ENCODE data around the gene CCDC13. TPM values are rescaled to one million over a fixed set of nuclear protein-coding genes. Genes with fewer than 3 reads are reported as not detected.
A peak's percentile ranks its signal among the peaks of the same experiment; 100 is the strongest.

The CCDC13 gene
- total RNA-seq, 6 experiments from 2014 or later: 1.2 to 2.5 (median 1.6) TPM

DNA sequence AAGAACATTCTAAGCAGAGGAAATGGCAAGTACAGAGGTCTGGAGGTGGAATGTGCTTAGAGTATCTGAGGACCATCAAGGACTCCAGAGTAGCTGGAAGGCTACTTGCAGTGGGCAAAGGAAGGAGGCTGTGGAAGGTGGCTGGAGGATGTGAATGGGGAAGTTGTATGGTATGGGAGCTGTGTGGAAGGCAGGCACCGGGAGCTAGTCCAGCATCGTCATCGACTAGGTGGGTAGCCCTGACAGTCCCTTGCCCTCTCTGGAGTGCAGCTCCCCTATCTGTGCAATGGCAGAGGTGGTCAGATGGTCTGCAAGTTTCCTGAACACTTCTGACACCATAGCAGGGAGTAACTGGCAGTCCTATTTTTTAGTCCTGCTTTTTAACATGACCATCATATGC lies 19.3 kb downstream of the CCDC13 start:
- DNase-seq: peak in 1 of 3 donors; percentile 27
- H3K4me3 ChIP-seq: no peak overlapping the region
- ATAC-seq: no peak
- 95% methylated on average over 3 of the region's 3 CpGs for WGBS (ENCODE audit: insufficient coverage, low coverage, low lambda C conversion rate, missing lambda C conversion rate)
- no peaks in the 10 kb centered on the region for H3K27me3 ChIP-seq
- no peaks in the 10 kb centered on the region for H3K9me3 ChIP-seq
- H3K27ac ChIP-seq: no peak overlapping the region
- intact Hi-C loops (cut with DNase I): no loop called here
- TF ChIP-seq POLR2A (IDR thresholded peaks at IDR 0.05): no peak
- TF ChIP-seq, protein P1, sequence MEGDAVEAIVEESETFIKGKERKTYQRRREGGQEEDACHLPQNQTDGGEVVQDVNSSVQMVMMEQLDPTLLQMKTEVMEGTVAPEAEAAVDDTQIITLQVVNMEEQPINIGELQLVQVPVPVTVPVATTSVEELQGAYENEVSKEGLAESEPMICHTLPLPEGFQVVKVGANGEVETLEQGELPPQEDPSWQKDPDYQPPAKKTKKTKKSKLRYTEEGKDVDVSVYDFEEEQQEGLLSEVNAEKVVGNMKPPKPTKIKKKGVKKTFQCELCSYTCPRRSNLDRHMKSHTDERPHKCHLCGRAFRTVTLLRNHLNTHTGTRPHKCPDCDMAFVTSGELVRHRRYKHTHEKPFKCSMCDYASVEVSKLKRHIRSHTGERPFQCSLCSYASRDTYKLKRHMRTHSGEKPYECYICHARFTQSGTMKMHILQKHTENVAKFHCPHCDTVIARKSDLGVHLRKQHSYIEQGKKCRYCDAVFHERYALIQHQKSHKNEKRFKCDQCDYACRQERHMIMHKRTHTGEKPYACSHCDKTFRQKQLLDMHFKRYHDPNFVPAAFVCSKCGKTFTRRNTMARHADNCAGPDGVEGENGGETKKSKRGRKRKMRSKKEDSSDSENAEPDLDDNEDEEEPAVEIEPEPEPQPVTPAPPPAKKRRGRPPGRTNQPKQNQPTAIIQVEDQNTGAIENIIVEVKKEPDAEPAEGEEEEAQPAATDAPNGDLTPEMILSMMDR (IDR thresholded peaks at IDR 0.05): no peak
- no peaks in the 10 kb centered on the region for H3K36me3 ChIP-seq
- H3K4me1 ChIP-seq: peaks cover 0 to 23% (median 10%) of the 10 kb centered on the region in 4 donors

DNA sequence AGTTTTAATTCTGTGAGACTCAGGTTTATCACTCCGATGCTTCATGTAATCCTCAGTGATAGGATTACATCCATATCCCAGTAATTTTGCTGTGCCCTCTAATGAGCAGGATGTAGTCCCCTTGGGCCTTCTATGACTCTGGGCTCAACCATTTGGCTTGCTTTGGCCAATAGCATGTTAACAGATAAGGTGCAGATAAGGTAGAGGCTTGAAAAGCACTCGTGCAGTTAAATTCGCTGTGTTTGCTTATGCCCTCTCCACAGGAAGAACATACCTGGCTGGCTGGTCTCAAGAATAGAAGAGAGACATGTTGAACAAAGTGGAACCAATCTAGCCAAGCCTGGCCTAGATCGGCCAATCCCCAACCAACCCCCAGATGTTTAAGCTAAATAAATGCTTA lies 20.1 kb downstream of the CCDC13 start:
- Histone ChIP-seq H3K4me3 (no peak overlapping the region), H3K9me3 (no peaks in the 10 kb centered on the region), H3K36me3 (no peaks in the 10 kb centered on the region), H3K4me1 (peaks cover 0 to 23% (median 10%) of the 10 kb centered on the region in 4 donors), H3K27me3 (no peaks in the 10 kb centered on the region), H3K27ac (no peak overlapping the region)
- 56% methylated on average over 3 of the region's 4 CpGs for WGBS (ENCODE audit: insufficient coverage, low coverage, low lambda C conversion rate, missing lambda C conversion rate)
- intact Hi-C loops (cut with DNase I): no loop called here
- DNase-seq (no peak), ATAC-seq (no peak)
- TF ChIP-seq, protein P1 (IDR thresholded peaks at IDR 0.05): no peak
- TF ChIP-seq POLR2A (IDR thresholded peaks at IDR 0.05): no peak

DNA sequence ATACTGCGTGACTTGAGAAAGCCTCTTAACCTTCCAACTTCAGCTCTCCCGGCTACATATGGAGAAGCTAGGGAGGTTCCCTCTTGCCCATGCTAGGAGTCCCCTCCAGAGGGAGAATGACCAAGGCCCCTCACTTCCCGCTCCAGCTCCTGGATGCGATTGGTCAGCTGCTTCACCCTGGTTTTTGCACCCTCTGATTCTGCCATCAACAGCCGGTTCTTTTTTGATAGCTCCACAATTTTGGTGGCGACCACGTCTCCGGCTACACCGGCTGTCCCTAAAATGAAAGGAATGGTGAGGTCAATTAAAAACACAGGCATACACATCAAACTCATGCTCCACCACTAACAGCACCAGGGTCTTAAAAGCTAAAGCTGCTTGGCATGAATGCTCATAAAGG lies 20.6 kb downstream of the CCDC13 start:
- WGBS (ENCODE audit: insufficient coverage, low coverage, low lambda C conversion rate, missing lambda C conversion rate): 94% methylated on average over 7 of the region's 9 CpGs
- DNase-seq (no peak), ATAC-seq (no peak)
- no peak overlapping the region for H3K4me3 ChIP-seq
- H3K9me3 ChIP-seq: no peaks in the 10 kb centered on the region
- H3K36me3 ChIP-seq: no peaks in the 10 kb centered on the region
- peaks cover 0 to 23% (median 10%) of the 10 kb centered on the region in 4 donors for H3K4me1 ChIP-seq
- TF ChIP-seq, protein P1 (IDR thresholded peaks at IDR 0.05): no peak
- no peak for TF ChIP-seq POLR2A (IDR thresholded peaks at IDR 0.05)
- no peaks in the 10 kb centered on the region for H3K27me3 ChIP-seq
- no peak overlapping the region for H3K27ac ChIP-seq
- intact Hi-C loops (cut with DNase I): no loop called here

DNA sequence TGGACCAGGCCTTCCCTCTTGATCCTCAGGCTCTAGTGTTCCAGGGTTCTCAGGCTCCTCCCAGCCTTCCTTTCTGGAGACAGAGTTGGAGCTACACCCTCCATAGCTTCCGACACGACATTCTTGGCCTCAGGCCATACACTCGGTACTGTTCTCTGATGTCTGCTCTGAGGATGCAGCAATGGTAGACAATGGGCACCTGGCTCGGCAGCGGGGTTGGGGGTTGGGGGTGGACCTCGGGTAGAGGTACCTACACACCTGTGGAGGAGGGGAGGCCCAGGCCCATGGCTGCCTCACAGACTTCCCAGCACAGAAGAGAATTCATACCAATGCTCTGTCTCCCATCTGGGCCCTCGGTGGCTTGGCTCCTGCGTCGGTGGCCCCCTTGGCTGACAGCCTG lies 21.4 kb downstream of the CCDC13 start:
- H3K9me3 ChIP-seq: no peaks in the 10 kb centered on the region
- no peak overlapping the region for H3K27ac ChIP-seq
- 69% methylated on average over 2 of the region's 9 CpGs for WGBS (ENCODE audit: insufficient coverage, low coverage, low lambda C conversion rate, missing lambda C conversion rate)
- H3K4me1 ChIP-seq: peaks cover 0 to 21% (median 8%) of the 10 kb centered on the region in 4 donors
- intact Hi-C loops (cut with DNase I): no loop called here
- DNase-seq (peak in 1 of 3 donors; percentile 44), ATAC-seq (no peak)
- no peaks in the 10 kb centered on the region for H3K27me3 ChIP-seq
- TF ChIP-seq, protein P1 (IDR thresholded peaks at IDR 0.05): no peak
- TF ChIP-seq POLR2A (IDR thresholded peaks at IDR 0.05): no peak
- H3K4me3 ChIP-seq: no peak overlapping the region
- H3K36me3 ChIP-seq: no peaks in the 10 kb centered on the region

DNA sequence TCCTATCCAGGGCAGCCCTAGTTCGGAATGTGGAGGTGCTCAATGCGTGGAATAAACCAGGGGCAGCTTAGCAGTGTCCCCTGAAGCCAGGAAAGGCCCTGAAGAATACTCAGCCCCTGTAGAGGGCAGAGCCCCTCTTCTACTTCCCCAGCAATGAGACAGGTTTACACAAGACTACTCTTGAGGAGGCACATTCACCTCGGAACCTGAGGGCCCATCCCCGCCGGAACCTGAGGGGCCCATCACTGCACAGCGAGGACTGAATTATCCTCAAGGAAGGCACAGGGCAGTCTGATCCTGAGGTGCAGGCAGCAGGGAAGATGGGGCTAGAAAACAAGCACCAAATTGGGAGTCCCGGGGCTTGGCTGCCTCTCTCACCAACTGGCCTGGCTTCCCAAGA lies 22.2 kb downstream of the CCDC13 start:
- DNase-seq: peak in 1 of 3 donors; percentile 28
- Histone ChIP-seq H3K4me3 (no peak overlapping the region), H3K27ac (no peak overlapping the region), H3K27me3 (no peaks in the 10 kb centered on the region), H3K9me3 (no peaks in the 10 kb centered on the region), H3K4me1 (peaks cover 0 to 21% (median 9%) of the 10 kb centered on the region in 4 donors), H3K36me3 (no peaks in the 10 kb centered on the region)
- WGBS (ENCODE audit: insufficient coverage, low coverage, low lambda C conversion rate, missing lambda C conversion rate): 100% methylated on average over 1 of the region's 7 CpGs
- intact Hi-C loops (cut with DNase I): no loop called here
- ATAC-seq: no peak
- TF ChIP-seq, protein P1 (IDR thresholded peaks at IDR 0.05): no peak
- TF ChIP-seq POLR2A (IDR thresholded peaks at IDR 0.05): no peak

Data from right lobe of liver (tissue), 6 donors.